AG09309 (cell line): ENCODE results near the gene ADCK2.
"Not testable (repeated sequence)": the region's sequence is repeated elsewhere in the genome, so short reads cannot be mapped to it uniquely, and the experiment has no call there.

Experiments used
- DNase-seq: peaks from one replicate; pipeline ENCODE4 v3.0.0-alpha.2; 2010; ENCODE audit warnings: low read depth
- H3K4me3 ChIP-seq: 2 replicates; pipeline ENCODE4 v1.5.1; 2011; ENCODE audit warnings: mild to moderate bottlenecking, low read depth, low read length, moderate library complexity; ENCODE audit not compliant: control insufficient read depth
- CTCF ChIP-seq: IDR thresholded peaks from 2 replicates; pipeline ENCODE4 v1.5.1; 2011; ENCODE audit warnings: mild to moderate bottlenecking, low read depth, low read length, inconsistent platforms; ENCODE audit not compliant: insufficient read depth, control insufficient read depth; ENCODE audit errors: missing control alignments

ADCK2 gene

GRCh38 chr7:140656548-140657515 lies 15.9 kb upstream of the ADCK2 start:
- H3K4me3 ChIP-seq, result peak overlapping the region; percentile 26
- no peak for TF ChIP-seq CTCF
- no peak for DNase-seq

- TF ChIP-seq CTCF, result no peak
- no peak for DNase-seq
- H3K4me3 ChIP-seq, result no peak overlapping the region
These were observed 14.9 kb upstream of the ADCK2 start for GRCh38 chr7:140657891-140658290.

- DNase-seq, result no peak
- TF ChIP-seq CTCF, result no peak
- H3K4me3 ChIP-seq, result no peak overlapping the region
These were observed 12.9 kb upstream of the ADCK2 start for GRCh38 chr7:140659856-140660255.

GRCh38 chr7:140661124-140661523 lies 11.6 kb upstream of the ADCK2 start:
- peak; percentile 59 for TF ChIP-seq CTCF
- no peak overlapping the region for H3K4me3 ChIP-seq
- DNase-seq, result no peak

GRCh38 chr7:140662938-140663337 lies 9.8 kb upstream of the ADCK2 start:
- H3K4me3 ChIP-seq, DNase-seq: not testable (repeated sequence)

GRCh38 chr7:140667476-140667875 lies 5.3 kb upstream of the ADCK2 start:
- TF ChIP-seq CTCF, result no peak
- DNase-seq, result no peak

GRCh38 chr7:140668641-140669040 lies 4.1 kb upstream of the ADCK2 start:
- no peak overlapping the region for H3K4me3 ChIP-seq
- TF ChIP-seq CTCF, result no peak
- no peak for DNase-seq

More at GRCh38 chr7:140667476-140667875, 5.3 kb upstream of the ADCK2 start:
- H3K4me3 ChIP-seq, result no peak overlapping the region
